SK-N-SH (cell line): ENCODE results near the gene MED15. TPM values are rescaled to one million over a fixed set of nuclear protein-coding genes. Genes with fewer than 3 reads are reported as not detected.

ENCODE experiments used
- CTCF ChIA-PET: fragments of 300-600, 350-600 bp; formaldehyde crosslinking; extraction: SDS; loops from one replicate; lab custom pipeline; 2021; lab: Yijun Ruan, JAX
- POLR2A ChIA-PET: fragments of 350-600 bp; sonication (Branson Sonifier 250); formaldehyde crosslinking; extraction: SDS; loops from one replicate; lab custom pipeline; 2020; ENCODE audit warnings: antibody characterized with exemption, inconsistent platforms; lab: Yijun Ruan, JAX
- DNase-seq: peaks from one replicate; pipeline ENCODE4 v3.0.0; 2012
- H2AFZ ChIP-seq: fragments of 200-600 bp; sonication (generic); 2 replicates; pipeline ENCODE4 v1.8.1; 2016; ENCODE audit warnings: antibody characterized with exemption, mild to moderate bottlenecking, low read depth
- H3F3A ChIP-seq: fragments of 200-600 bp; sonication (generic); replicated peaks from 2 replicates; pipeline ENCODE3; 2016; ENCODE audit warnings: antibody characterized with exemption, mild to moderate bottlenecking; ENCODE audit not compliant: insufficient read depth
- H3K27ac ChIP-seq, 2 experiments: fragments of 200-500 bp in 1 of 2; fragments of 200-600 bp in 1 of 2; sonication (Bioruptor generic) in 1 of 2; sonication (generic), shearing (Covaris generic) in 1 of 2; 2 replicates each; pipeline versions ENCODE4 v1.5.1 to v1.6.1; 2014 to 2016; ENCODE audit warnings: low read depth in 2 of 2, inconsistent platforms in 1 of 2, low read length in 1 of 2, mild to moderate bottlenecking in 1 of 2, mixed read lengths in 1 of 2
- H3K27me3 ChIP-seq: fragments of 200-600 bp; sonication (generic), shearing (Covaris generic); 2 replicates; pipeline ENCODE4 v1.6.1; 2016; ENCODE audit warnings: mixed run types; ENCODE audit not compliant: insufficient read depth
- H3K36me3 ChIP-seq, 2 experiments: fragments of 200-500 bp in 1 of 2; fragments of 200-600 bp in 1 of 2; sonication (Bioruptor generic) in 1 of 2; sonication (generic) in 1 of 2; replicated peaks in 1 of 2; 2 replicates each; pipeline versions ENCODE3 to v1.5.1; 2014 to 2016; ENCODE audit warnings: low read length in 1 of 2, mild to moderate bottlenecking in 1 of 2; ENCODE audit not compliant: insufficient read depth in 2 of 2, control insufficient read depth in 1 of 2
- H3K4me1 ChIP-seq, 2 experiments: fragments of 200-500 bp in 1 of 2; fragments of 200-600 bp in 1 of 2; sonication (Bioruptor generic) in 1 of 2; sonication (generic), shearing (Covaris generic) in 1 of 2; 2 replicates each; pipeline versions ENCODE4 v1.5.1 to v1.6.1; 2014 to 2016; ENCODE audit warnings: low read depth in 1 of 2, low read length in 1 of 2, mixed run types in 1 of 2; ENCODE audit not compliant: insufficient read depth in 2 of 2, control insufficient read depth in 1 of 2
- H3K4me2 ChIP-seq: fragments of 200-600 bp; sonication (generic), shearing (Covaris generic); 2 replicates; pipeline ENCODE4 v1.6.1; 2017; ENCODE audit warnings: mixed run types
- H3K4me3 ChIP-seq, 2 experiments: fragments of 200-500 bp in 1 of 2; fragments of 200-600 bp in 1 of 2; sonication (Bioruptor generic) in 1 of 2; sonication (generic), shearing (Covaris generic) in 1 of 2; 2 replicates each; pipeline versions ENCODE4 v1.5.1 to v1.8.1; 2014 to 2016; ENCODE audit warnings: low read depth in 2 of 2, inconsistent platforms in 1 of 2, low read length in 1 of 2, mild to moderate bottlenecking in 1 of 2, mixed read lengths in 1 of 2, moderate library complexity in 1 of 2
- H3K79me2 ChIP-seq: fragments of 200-600 bp; sonication (generic); 2 replicates; pipeline ENCODE4 v1.8.1; 2017; ENCODE audit warnings: mild to moderate bottlenecking; ENCODE audit not compliant: insufficient read depth
- H3K9ac ChIP-seq: fragments of 200-600 bp; sonication (generic); 2 replicates; pipeline ENCODE4 v1.6.1; 2017; ENCODE audit warnings: mixed run types
- H3K9me2 ChIP-seq: fragments of 200-600 bp; sonication (generic); 2 replicates; pipeline ENCODE4 v1.6.1; 2017; ENCODE audit warnings: mixed run types
- H3K9me3 ChIP-seq: fragments of 200-600 bp; sonication (generic); 2 replicates; pipeline ENCODE4 v1.6.1; 2017; ENCODE audit warnings: mixed run types, mild to moderate bottlenecking, moderate library complexity
- H4K20me1 ChIP-seq: fragments of 200-600 bp; sonication (generic); 2 replicates; pipeline ENCODE4 v1.6.1; 2017; ENCODE audit warnings: mild to moderate bottlenecking, mixed run types; ENCODE audit not compliant: insufficient read depth
- CHD2 ChIP-seq: fragments of 150-350 bp; IDR thresholded peaks from 2 replicates; pipeline ENCODE4 v1.6.1; 2018; ENCODE audit warnings: low read length; ENCODE audit not compliant: partially characterized antibody
- CTCF ChIP-seq: fragments of 200-600 bp; sonication (generic); IDR thresholded peaks from 2 replicates; pipeline ENCODE4 v1.6.1; 2017; ENCODE audit warnings: antibody characterized with exemption, mild to moderate bottlenecking, moderate library complexity
- ELF1 ChIP-seq: IDR thresholded peaks from 2 replicates; pipeline ENCODE4 v1.4.0; 2012
- EP300 ChIP-seq, 2 experiments: IDR thresholded peaks; 2 replicates each; pipeline versions ENCODE4 v1.4.0 to v1.6.1; 2012; ENCODE audit warnings: borderline replicate concordance in 1 of 2, low read depth in 1 of 2, low read length in 1 of 2
- GATA2 ChIP-seq: sonication (generic); formaldehyde crosslinking; IDR thresholded peaks from 2 replicates; pipeline ENCODE4 v1.5.0; 2020; ENCODE audit warnings: mild to moderate bottlenecking, missing genetic modification reagents
- JUND ChIP-seq: IDR thresholded peaks from 2 replicates; pipeline ENCODE4 v1.4.0; 2012
- MXI1 ChIP-seq: IDR thresholded peaks from 2 replicates; pipeline ENCODE4 v1.6.1; 2012; ENCODE audit warnings: mild to moderate bottlenecking, low read depth, low read length, improper control_type of control experiment
- RAD21 ChIP-seq: IDR thresholded peaks from 2 replicates; pipeline ENCODE4 v1.6.1; 2012; ENCODE audit warnings: mild to moderate bottlenecking, low read length
- REST ChIP-seq: IDR thresholded peaks from 2 replicates; pipeline ENCODE4 v1.6.1; 2012; ENCODE audit warnings: mild to moderate bottlenecking, low read depth, low read length, moderate library complexity
- SIN3A ChIP-seq: IDR thresholded peaks from 2 replicates; pipeline ENCODE4 v1.6.1; 2012; ENCODE audit warnings: low read depth, mild to moderate bottlenecking, low read length, moderate library complexity, borderline replicate concordance
- SMC3 ChIP-seq: IDR thresholded peaks from 2 replicates; pipeline ENCODE4 v1.6.1; 2012; ENCODE audit warnings: low read depth, low read length, improper control_type of control experiment
- USF1 ChIP-seq: IDR thresholded peaks from 2 replicates; pipeline ENCODE4 v1.4.0; 2012; ENCODE audit warnings: low read depth, borderline replicate concordance
- WGBS: methylation state at CpG from one replicate; pipeline ENCODE4 v1.1.6; 2017; ENCODE audit warnings: low lambda C conversion rate; 5-methylcytosine and 5-hydroxymethylcytosine counted together
- polyA plus RNA-seq, 3 experiments: library from polyadenylated mRNA; depleted of rRNA; stranded (reverse); fragments of >200 nt; gene quantifications; 2 replicates each; pipeline ENCODE4 v1.2.3, GENCODE V29; 2012

MED15 gene
- polyA plus RNA-seq, 1 of the 3 experiments (the other 2 are of a cell fraction), result 45.1 TPM

GRCh38 chr22:20533879-20534265 is 26.5 kb downstream of the MED15 start:
- Histone ChIP-seq H3K4me1 (peaks cover 35 to 79% of the 10 kb centered on the region in 2 experiments), H3K27ac (peak overlapping the region; percentile 95 to 96), H3K27me3 (no peaks in the 10 kb centered on the region), H3K4me2 (peak overlapping the region; percentile 71; the same call in 1 of the 2 replicates), H2AFZ (no peak overlapping the region), H3K9me3 (no peaks in the 10 kb centered on the region)
- 34% methylated on average over 2 of the region's 3 CpGs for WGBS
- POLR2A ChIA-PET, result interaction anchor here (1.0 to 1.1 kb wide), 2 partner anchors 25 to 31 kb away, joined by 3 read pairs; no protein-coding TSS in a partner anchor
- peak; percentile 68 for DNase-seq
- TF ChIP-seq USF1 (no peak), JUND (no peak), CHD2 (peak; percentile 46), ELF1 (no peak), GATA2 (peak; percentile 77), REST (no peak), RAD21 (no peak), SMC3 (0 out of 2 replicates have a peak, but pooled peaks have one; percentile 2), EP300 (IDR thresholded peaks at IDR 0.05; ENCODE audit: borderline replicate concordance in 1 of 2, low read depth in 1 of 2, low read length in 1 of 2) (peak in 1 of 2 experiments; percentile 69; a peak in 1 of 4 replicates), MXI1 (peak; percentile 74; the same call in 1 of the 2 replicates), SIN3A (no peak), CTCF (no peak)
- TF ChIP-seq, all 33 proteins: peak for 5
- CTCF ChIA-PET, result interaction anchor here (2.2 to 4.3 kb wide), 2 partner anchors 26 to 31 kb away, joined by 7 to 30 read pairs; partner anchors contain the start of gene MED15
- peaks cover 85% of the 10 kb centered on the region for H3K79me2 ChIP-seq
- H3K9me2 ChIP-seq, result no peaks in the 10 kb centered on the region
- H4K20me1 ChIP-seq, result peaks cover 29% of the 10 kb centered on the region
- H3K9ac ChIP-seq, result no peak overlapping the region
- H3F3A ChIP-seq, result peaks cover 39% of the 10 kb centered on the region
- H3K4me3 ChIP-seq, result no peak overlapping the region
- H3K36me3 ChIP-seq, result peaks cover 9 to 24% of the 10 kb centered on the region in 2 experiments
